GM06990 (cell line): ENCODE data around the gene ISCA1.
"Not testable (repeated sequence)": the region's sequence is repeated elsewhere in the genome, so short reads cannot be mapped to it uniquely, and the experiment has no call there.

ENCODE experiments used
- DNase-seq: peaks from one replicate; pipeline ENCODE4 v3.0.0-alpha.2; 2011; ENCODE audit not compliant: insufficient read length; ENCODE audit errors: extremely low read depth
- H3K27me3 ChIP-seq: replicated peaks from 2 replicates; pipeline ENCODE4 v1.6.0; 2011; ENCODE audit warnings: low read length; ENCODE audit not compliant: control insufficient read depth, insufficient read depth
- H3K36me3 ChIP-seq: 2 replicates; pipeline ENCODE4 v1.5.1; 2011; ENCODE audit warnings: low read length; ENCODE audit not compliant: control insufficient read depth, insufficient read depth
- H3K4me3 ChIP-seq: replicated peaks from 2 replicates; pipeline ENCODE4 v1.5.1; 2011; ENCODE audit warnings: low read depth, mild to moderate bottlenecking, control low read depth, low read length
- CTCF ChIP-seq: IDR thresholded peaks from 2 replicates; pipeline ENCODE4 v1.5.1; 2011; ENCODE audit warnings: low read length, control low read depth, mild to moderate bottlenecking, inconsistent platforms; ENCODE audit not compliant: insufficient read depth, poor library complexity, severe bottlenecking

ISCA1 gene

GRCh38 chr9:86324901-86325300 lies 42.6 kb upstream of the ISCA1 start:
- Histone ChIP-seq H3K36me3 (peaks cover 23% of the 10 kb centered on the region), H3K27me3 (no peaks in the 10 kb centered on the region), H3K4me3 (no peak overlapping the region)
- TF ChIP-seq CTCF = no peak
- no peak for DNase-seq

DNA sequence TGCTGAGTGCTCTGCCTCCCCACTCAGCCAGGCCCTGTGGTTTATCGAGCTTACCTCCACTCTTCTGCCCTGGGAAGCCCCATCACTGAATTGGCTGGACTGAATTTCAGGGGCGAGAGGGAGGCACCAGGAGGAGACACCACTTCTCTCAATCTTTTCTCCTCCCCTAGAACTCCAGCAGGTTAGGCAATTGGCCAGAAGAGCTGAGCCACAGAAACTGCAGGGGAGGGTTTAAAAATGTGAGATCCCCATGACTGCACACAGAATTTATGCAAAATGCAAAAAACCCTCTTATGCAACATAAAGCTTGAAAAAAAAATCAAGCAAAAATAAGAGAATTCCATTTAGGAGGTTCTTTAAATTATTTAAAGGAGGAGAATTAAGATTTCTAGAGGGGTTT lies 42.0 kb upstream of the ISCA1 start:
- Histone ChIP-seq H3K4me3 (no peak overlapping the region), H3K36me3 (peaks cover 23% of the 10 kb centered on the region), H3K27me3 (no peaks in the 10 kb centered on the region)
- TF ChIP-seq CTCF = no peak
- DNase-seq = no peak

- no peak for DNase-seq
- H3K27me3 ChIP-seq = no peaks in the 10 kb centered on the region
- peaks cover 26% of the 10 kb centered on the region for H3K36me3 ChIP-seq
- H3K4me3 ChIP-seq = no peak overlapping the region
- no peak for TF ChIP-seq CTCF
These were observed 40.8 kb upstream of the ISCA1 start for GRCh38 chr9:86322973-86323644.

- DNase-seq = no peak
- peaks cover 27% of the 10 kb centered on the region for H3K36me3 ChIP-seq
- no peak overlapping the region for H3K4me3 ChIP-seq
- no peak for TF ChIP-seq CTCF
- H3K27me3 ChIP-seq = no peaks in the 10 kb centered on the region
These were observed 39.0 kb upstream of the ISCA1 start for GRCh38 chr9:86321373-86321772.

DNA sequence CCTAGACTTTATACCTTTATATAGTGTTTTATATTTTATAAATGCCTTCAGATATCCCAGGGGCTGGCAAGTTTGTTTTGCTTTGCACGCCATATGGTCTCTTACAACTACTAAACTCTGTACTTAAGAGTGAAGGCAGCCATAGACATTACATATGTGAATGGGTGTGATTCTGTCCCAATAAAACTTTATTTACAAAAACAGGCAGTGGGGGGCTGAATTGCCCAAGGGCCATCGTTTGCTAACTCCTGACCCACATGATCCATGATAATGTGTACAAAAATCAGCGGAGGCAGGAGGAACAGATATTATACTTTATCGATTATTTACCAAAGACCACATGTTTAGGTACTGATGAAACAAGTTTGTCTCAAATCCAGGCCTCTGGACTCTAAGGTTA lies 35.8 kb upstream of the ISCA1 start:
- TF ChIP-seq CTCF = no peak
- no peaks in the 10 kb centered on the region for H3K27me3 ChIP-seq
- DNase-seq = no peak
- H3K36me3 ChIP-seq = peaks cover 19% of the 10 kb centered on the region
- no peak overlapping the region for H3K4me3 ChIP-seq

DNA sequence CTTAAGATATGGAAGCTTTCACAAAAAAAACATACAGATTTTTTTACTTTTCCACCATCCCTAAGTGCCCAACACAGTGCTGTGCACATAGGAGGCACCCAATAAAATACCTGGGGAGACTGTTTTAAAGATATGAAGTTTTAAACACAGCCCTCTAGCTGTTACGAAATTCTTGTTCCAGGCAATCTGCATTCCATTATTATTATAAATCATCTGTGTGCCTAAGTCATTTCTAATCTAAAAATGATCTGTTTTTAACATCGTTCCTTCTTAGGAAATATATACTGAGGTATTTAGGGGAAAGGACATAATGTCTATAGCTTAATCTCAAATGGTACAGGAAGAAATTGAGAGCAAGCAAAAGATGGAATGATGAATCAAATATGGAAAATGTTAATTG lies 32.7 kb upstream of the ISCA1 start:
- H3K36me3 ChIP-seq = peaks cover 17% of the 10 kb centered on the region
- no peak for TF ChIP-seq CTCF
- DNase-seq = no peak

DNA sequence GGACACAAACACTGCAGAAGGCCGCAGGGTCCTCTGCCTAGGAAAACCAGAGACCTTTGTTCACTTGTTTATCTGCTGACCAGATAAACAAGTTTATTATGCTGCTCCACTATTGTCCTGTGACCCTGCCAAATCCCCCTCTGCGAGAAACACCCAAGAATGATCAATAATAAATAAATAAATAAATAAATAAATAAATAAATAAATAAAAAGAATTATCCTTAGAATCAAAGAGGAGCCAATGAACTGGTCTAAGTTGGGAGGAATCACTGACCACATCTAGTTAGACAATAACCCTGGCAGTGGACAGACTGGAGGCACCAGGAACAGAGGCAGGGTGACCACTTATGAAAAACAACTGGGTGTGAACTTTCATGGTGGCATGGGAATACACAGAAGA lies 30.6 kb upstream of the ISCA1 start:
- H3K36me3 ChIP-seq = peaks cover 18% of the 10 kb centered on the region
- H3K27me3 ChIP-seq, H3K4me3 ChIP-seq, DNase-seq: not testable (repeated sequence)

More for the DNA sequence above, 32.7 kb upstream of the ISCA1 start:
- Histone ChIP-seq H3K27me3 (no peaks in the 10 kb centered on the region), H3K4me3 (no peak overlapping the region)
